ENCODE results near the gene MVB12B. TPM values are rescaled to one million over a fixed set of nuclear protein-coding genes. Genes with fewer than 3 reads are reported as not detected.

Gene MVB12B
- total RNA-seq, 1 experiment from 2014 or later: 5.7 TPM

DNA sequence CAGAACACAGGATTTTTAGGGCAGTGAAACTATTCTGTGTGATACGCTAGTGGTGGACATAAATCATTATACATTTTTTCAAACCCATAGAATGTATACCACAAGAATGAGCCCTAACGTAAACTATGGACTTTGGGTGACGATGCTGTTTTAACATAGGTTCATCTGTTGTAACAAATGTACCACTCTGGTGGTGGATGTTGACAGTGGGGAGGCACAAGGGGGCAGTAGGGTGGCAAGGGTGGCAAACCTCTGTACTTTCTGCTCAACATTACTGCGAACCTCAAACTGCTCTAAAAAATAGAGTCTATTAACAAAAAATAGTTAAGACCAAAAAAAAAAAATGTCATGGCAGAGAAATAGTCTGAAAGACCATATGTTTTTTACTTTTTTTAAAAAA lies 9.1 kb upstream of the MVB12B start:
- POLR2A ChIA-PET: no interaction called here
- DNase-seq (ENCODE audit: low spot score) (no peak), ATAC-seq (no peak)
- Mint-ChIP-seq H3K4me1 (no peaks in the 10 kb centered on the region; the same call in 1 of the 2 replicates), H3K36me3 (no peaks in the 10 kb centered on the region), H3K27me3 (ENCODE audit: low read depth) (peaks cover 3% of the 10 kb centered on the region; the same call in 1 of the 2 replicates), H3K9me3 (peaks cover 12% of the 10 kb centered on the region), H3K4me3 (no peak overlapping the region), H3K27ac (no peak overlapping the region)
- CTCF ChIA-PET: interaction anchor here (0.8 to 2.1 kb wide), 4 partner anchors 9 to 81 kb away, joined by 3 to 13 read pairs (median 8); partner anchors contain the start of gene MVB12B
- TF ChIP-seq, protein P1, sequence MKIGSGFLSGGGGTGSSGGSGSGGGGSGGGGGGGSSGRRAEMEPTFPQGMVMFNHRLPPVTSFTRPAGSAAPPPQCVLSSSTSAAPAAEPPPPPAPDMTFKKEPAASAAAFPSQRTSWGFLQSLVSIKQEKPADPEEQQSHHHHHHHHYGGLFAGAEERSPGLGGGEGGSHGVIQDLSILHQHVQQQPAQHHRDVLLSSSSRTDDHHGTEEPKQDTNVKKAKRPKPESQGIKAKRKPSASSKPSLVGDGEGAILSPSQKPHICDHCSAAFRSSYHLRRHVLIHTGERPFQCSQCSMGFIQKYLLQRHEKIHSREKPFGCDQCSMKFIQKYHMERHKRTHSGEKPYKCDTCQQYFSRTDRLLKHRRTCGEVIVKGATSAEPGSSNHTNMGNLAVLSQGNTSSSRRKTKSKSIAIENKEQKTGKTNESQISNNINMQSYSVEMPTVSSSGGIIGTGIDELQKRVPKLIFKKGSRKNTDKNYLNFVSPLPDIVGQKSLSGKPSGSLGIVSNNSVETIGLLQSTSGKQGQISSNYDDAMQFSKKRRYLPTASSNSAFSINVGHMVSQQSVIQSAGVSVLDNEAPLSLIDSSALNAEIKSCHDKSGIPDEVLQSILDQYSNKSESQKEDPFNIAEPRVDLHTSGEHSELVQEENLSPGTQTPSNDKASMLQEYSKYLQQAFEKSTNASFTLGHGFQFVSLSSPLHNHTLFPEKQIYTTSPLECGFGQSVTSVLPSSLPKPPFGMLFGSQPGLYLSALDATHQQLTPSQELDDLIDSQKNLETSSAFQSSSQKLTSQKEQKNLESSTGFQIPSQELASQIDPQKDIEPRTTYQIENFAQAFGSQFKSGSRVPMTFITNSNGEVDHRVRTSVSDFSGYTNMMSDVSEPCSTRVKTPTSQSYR (CRISPR knock-in tag; IDR thresholded peaks at IDR 0.05): no peak
- no peak for TF ChIP-seq ETV6 (CRISPR knock-in tag; IDR thresholded peaks at IDR 0.05)
- no peak for TF ChIP-seq NFYB (CRISPR knock-in tag; conservative IDR thresholded peaks at IDR 0.05; ENCODE audit: low read depth)
- TF ChIP-seq NR2C2 (CRISPR knock-in tag; IDR thresholded peaks at IDR 0.05): no peak
- no peak for TF ChIP-seq ESRRA (CRISPR knock-in tag; IDR thresholded peaks at IDR 0.05; ENCODE audit: borderline replicate concordance)
- TF ChIP-seq SP1 (CRISPR knock-in tag; conservative IDR thresholded peaks at IDR 0.05): no peak
- TF ChIP-seq JAZF1 (CRISPR knock-in tag; IDR thresholded peaks at IDR 0.05): no peak
- no peak for TF ChIP-seq FOXJ3 (CRISPR knock-in tag; IDR thresholded peaks at IDR 0.05; ENCODE audit: borderline replicate concordance)
- TF ChIP-seq EMX1 (CRISPR knock-in tag; IDR thresholded peaks at IDR 0.05): no peak
- TF ChIP-seq CREM (CRISPR knock-in tag; IDR thresholded peaks at IDR 0.05): no peak
- no peak for TF ChIP-seq MXD4 (CRISPR knock-in tag; IDR thresholded peaks at IDR 0.05; ENCODE audit: borderline replicate concordance)
- TF ChIP-seq, protein P2, sequence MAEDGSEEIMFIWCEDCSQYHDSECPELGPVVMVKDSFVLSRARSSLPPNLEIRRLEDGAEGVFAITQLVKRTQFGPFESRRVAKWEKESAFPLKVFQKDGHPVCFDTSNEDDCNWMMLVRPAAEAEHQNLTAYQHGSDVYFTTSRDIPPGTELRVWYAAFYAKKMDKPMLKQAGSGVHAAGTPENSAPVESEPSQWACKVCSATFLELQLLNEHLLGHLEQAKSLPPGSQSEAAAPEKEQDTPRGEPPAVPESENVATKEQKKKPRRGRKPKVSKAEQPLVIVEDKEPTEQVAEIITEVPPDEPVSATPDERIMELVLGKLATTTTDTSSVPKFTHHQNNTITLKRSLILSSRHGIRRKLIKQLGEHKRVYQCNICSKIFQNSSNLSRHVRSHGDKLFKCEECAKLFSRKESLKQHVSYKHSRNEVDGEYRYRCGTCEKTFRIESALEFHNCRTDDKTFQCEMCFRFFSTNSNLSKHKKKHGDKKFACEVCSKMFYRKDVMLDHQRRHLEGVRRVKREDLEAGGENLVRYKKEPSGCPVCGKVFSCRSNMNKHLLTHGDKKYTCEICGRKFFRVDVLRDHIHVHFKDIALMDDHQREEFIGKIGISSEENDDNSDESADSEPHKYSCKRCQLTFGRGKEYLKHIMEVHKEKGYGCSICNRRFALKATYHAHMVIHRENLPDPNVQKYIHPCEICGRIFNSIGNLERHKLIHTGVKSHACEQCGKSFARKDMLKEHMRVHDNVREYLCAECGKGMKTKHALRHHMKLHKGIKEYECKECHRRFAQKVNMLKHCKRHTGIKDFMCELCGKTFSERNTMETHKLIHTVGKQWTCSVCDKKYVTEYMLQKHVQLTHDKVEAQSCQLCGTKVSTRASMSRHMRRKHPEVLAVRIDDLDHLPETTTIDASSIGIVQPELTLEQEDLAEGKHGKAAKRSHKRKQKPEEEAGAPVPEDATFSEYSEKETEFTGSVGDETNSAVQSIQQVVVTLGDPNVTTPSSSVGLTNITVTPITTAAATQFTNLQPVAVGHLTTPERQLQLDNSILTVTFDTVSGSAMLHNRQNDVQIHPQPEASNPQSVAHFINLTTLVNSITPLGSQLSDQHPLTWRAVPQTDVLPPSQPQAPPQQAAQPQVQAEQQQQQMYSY (CRISPR knock-in tag; IDR thresholded peaks at IDR 0.05): no peak
- TF ChIP-seq, protein P3, sequence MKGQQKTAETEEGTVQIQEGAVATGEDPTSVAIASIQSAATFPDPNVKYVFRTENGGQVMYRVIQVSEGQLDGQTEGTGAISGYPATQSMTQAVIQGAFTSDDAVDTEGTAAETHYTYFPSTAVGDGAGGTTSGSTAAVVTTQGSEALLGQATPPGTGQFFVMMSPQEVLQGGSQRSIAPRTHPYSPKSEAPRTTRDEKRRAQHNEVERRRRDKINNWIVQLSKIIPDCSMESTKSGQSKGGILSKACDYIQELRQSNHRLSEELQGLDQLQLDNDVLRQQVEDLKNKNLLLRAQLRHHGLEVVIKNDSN (CRISPR knock-in tag; IDR thresholded peaks at IDR 0.05): no peak
- TF ChIP-seq, protein P4, sequence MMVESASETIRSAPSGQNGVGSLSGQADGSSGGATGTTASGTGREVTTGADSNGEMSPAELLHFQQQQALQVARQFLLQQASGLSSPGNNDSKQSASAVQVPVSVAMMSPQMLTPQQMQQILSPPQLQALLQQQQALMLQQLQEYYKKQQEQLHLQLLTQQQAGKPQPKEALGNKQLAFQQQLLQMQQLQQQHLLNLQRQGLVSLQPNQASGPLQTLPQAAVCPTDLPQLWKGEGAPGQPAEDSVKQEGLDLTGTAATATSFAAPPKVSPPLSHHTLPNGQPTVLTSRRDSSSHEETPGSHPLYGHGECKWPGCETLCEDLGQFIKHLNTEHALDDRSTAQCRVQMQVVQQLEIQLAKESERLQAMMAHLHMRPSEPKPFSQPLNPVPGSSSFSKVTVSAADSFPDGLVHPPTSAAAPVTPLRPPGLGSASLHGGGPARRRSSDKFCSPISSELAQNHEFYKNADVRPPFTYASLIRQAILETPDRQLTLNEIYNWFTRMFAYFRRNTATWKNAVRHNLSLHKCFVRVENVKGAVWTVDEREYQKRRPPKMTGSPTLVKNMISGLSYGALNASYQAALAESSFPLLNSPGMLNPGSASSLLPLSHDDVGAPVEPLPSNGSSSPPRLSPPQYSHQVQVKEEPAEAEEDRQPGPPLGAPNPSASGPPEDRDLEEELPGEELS (CRISPR knock-in tag; IDR thresholded peaks at IDR 0.05): no peak
- TF ChIP-seq FOXK1 (CRISPR knock-in tag; IDR thresholded peaks at IDR 0.05): no peak

DNA sequence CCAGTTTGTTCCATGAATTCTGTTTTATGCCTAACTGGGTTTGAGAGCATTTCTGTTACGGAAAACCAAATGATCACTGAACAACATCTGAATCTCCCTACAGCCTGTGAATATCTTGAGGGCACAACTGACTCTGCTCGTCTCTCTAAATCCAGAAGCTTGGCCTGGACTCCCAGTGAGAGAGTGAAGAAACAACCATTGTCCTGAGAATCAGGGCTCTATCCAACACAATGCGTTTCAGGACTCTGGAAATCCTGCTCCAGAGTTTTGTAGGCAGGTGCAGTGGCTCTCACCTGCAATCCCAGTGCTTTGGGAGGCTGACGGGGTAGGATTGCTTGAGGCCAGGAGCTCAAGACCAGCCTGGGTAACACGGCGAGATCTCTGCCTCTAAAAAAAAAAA lies 7.8 kb upstream of the MVB12B start:
- peaks cover 20% of the 10 kb centered on the region for H3K9me3 Mint-ChIP-seq
- peaks cover 3% of the 10 kb centered on the region; the same call in 1 of the 2 replicates for H3K27me3 Mint-ChIP-seq (ENCODE audit: low read depth)
- no peak for TF ChIP-seq SMAD4 (CRISPR knock-in tag; IDR thresholded peaks at IDR 0.05)
- TF ChIP-seq, protein P5, sequence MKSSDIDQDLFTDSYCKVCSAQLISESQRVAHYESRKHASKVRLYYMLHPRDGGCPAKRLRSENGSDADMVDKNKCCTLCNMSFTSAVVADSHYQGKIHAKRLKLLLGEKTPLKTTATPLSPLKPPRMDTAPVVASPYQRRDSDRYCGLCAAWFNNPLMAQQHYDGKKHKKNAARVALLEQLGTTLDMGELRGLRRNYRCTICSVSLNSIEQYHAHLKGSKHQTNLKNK (CRISPR knock-in tag; IDR thresholded peaks at IDR 0.05): no peak
- TF ChIP-seq, protein P6, sequence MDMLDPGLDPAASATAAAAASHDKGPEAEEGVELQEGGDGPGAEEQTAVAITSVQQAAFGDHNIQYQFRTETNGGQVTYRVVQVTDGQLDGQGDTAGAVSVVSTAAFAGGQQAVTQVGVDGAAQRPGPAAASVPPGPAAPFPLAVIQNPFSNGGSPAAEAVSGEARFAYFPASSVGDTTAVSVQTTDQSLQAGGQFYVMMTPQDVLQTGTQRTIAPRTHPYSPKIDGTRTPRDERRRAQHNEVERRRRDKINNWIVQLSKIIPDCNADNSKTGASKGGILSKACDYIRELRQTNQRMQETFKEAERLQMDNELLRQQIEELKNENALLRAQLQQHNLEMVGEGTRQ (CRISPR knock-in tag; IDR thresholded peaks at IDR 0.05): no peak
- no peak for TF ChIP-seq NFE2L1 (CRISPR knock-in tag; IDR thresholded peaks at IDR 0.05)
- TF ChIP-seq, protein P7, sequence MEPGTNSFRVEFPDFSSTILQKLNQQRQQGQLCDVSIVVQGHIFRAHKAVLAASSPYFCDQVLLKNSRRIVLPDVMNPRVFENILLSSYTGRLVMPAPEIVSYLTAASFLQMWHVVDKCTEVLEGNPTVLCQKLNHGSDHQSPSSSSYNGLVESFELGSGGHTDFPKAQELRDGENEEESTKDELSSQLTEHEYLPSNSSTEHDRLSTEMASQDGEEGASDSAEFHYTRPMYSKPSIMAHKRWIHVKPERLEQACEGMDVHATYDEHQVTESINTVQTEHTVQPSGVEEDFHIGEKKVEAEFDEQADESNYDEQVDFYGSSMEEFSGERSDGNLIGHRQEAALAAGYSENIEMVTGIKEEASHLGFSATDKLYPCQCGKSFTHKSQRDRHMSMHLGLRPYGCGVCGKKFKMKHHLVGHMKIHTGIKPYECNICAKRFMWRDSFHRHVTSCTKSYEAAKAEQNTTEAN (CRISPR knock-in tag; IDR thresholded peaks at IDR 0.05): no peak
- no peak for TF ChIP-seq HMGA2 (CRISPR knock-in tag; IDR thresholded peaks at IDR 0.05)
- no peak for TF ChIP-seq ZNF423 (CRISPR knock-in tag; IDR thresholded peaks at IDR 0.05)
- no peak for TF ChIP-seq NR3C1 (CRISPR knock-in tag; conservative IDR thresholded peaks at IDR 0.05; ENCODE audit: low read depth)
- TF ChIP-seq RORB (CRISPR knock-in tag; IDR thresholded peaks at IDR 0.05): no peak
- TF ChIP-seq NR1H2 (CRISPR knock-in tag; IDR thresholded peaks at IDR 0.05): no peak
- no peak overlapping the region for H3K27ac Mint-ChIP-seq
- CTCF ChIA-PET: interaction anchor here (0.6 to 2.1 kb wide), 5 partner anchors 17 to 463 kb away, joined by 3 to 13 read pairs (median 4); no protein-coding TSS in a partner anchor
- ATAC-seq (no peak), DNase-seq (ENCODE audit: low spot score) (no peak)
- H3K36me3 Mint-ChIP-seq: peaks cover 5% of the 10 kb centered on the region
- no peaks in the 10 kb centered on the region; the same call in 1 of the 2 replicates for H3K4me1 Mint-ChIP-seq
- POLR2A ChIA-PET: no interaction called here
- H3K4me3 Mint-ChIP-seq: no peak overlapping the region

Measured in WTC11 (cell line).